Caco-2 (cell line): ENCODE results near the gene PCBP3. TPM values are rescaled to one million over a fixed set of nuclear protein-coding genes. Genes with fewer than 3 reads are reported as not detected.

ENCODE experiments used
- BruUV-seq: library from RNA; stranded (reverse); fragments of 400-500 nt; replicated peaks from 2 replicates; lab custom pipeline; 2021; lab: Mats Ljungman, UMichigan
- CTCF ChIA-PET: fragments of 300-600 bp; sonication (Branson Sonifier 250); formaldehyde crosslinking; loops from one replicate; lab custom pipeline; 2022; ENCODE audit warnings: antibody characterized with exemption; lab: Charles Lee
- POLR2A ChIA-PET: fragments of 300-600 bp; sonication (Branson Sonifier 250); formaldehyde crosslinking; loops from one replicate; lab custom pipeline; 2022; ENCODE audit warnings: antibody characterized with exemption; lab: Charles Lee
- DNase-seq, 2 experiments: peaks; one replicate each; pipeline versions ENCODE4 v3.0.0 to v3.0.0-alpha.2; 2020 to 2022
- H3K27me3 ChIP-seq: replicated peaks from 2 replicates; pipeline ENCODE4 v1.6.0; 2011; ENCODE audit warnings: low read length; ENCODE audit not compliant: control insufficient read depth, insufficient read depth
- H3K36me3 ChIP-seq: 2 replicates; pipeline ENCODE4 v1.5.1; 2011; ENCODE audit warnings: low read length; ENCODE audit not compliant: control insufficient read depth, insufficient read depth
- H3K4me1 ChIP-seq: fragments of 250-450 bp; sonication (Bioruptor Pico); 2 replicates; pipeline ENCODE4 v1.5.1; 2020; ENCODE audit warnings: mild to moderate bottlenecking
- H3K4me3 ChIP-seq: 2 replicates; pipeline ENCODE4 v1.5.1; 2011; ENCODE audit warnings: low read depth, mild to moderate bottlenecking, control low read depth, low read length
- H3K9me3 ChIP-seq: fragments of 250-450 bp; sonication (Bioruptor Pico); 2 replicates; pipeline ENCODE4 v1.5.1; 2020; ENCODE audit warnings: mild to moderate bottlenecking, moderate library complexity
- H3K27ac Mint-ChIP-seq: one replicate; pipeline ENCODE4 v1.8.0; 2022; ENCODE audit warnings: mixed read lengths; ENCODE audit not compliant: unreplicated experiment
- H3K27me3 Mint-ChIP-seq: one replicate; pipeline ENCODE4 v1.8.0; 2022; ENCODE audit warnings: mixed read lengths; ENCODE audit not compliant: insufficient read depth, unreplicated experiment
- H3K36me3 Mint-ChIP-seq: one replicate; pipeline ENCODE4 v1.8.0; 2022; ENCODE audit warnings: mild to moderate bottlenecking, mixed read lengths; ENCODE audit not compliant: insufficient read depth, unreplicated experiment
- H3K4me1 Mint-ChIP-seq: one replicate; pipeline ENCODE4 v1.8.0; 2022; ENCODE audit warnings: low read depth, mixed read lengths; ENCODE audit not compliant: unreplicated experiment
- H3K4me3 Mint-ChIP-seq: one replicate; pipeline ENCODE4 v1.8.0; 2022; ENCODE audit warnings: mild to moderate bottlenecking, moderate library complexity, mixed read lengths; ENCODE audit not compliant: unreplicated experiment
- H3K9me3 Mint-ChIP-seq: one replicate; pipeline ENCODE4 v1.8.0; 2022; ENCODE audit warnings: mixed read lengths; ENCODE audit not compliant: unreplicated experiment
- intact Hi-C: fragments of 100-400 bp; cut with micrococcal nuclease; formaldehyde crosslinking; loops from one replicate; pipeline ENCODE4 v1.10.0; 2022; ENCODE audit not compliant: unreplicated experiment
- total RNA-seq: library from RNA; stranded (reverse); gene quantifications from 2 replicates; pipeline ENCODE4 v1.2.3, GENCODE V29; 2022
- TF ChIP-seq, protein P1 (sequence below), 2 experiments: fragments of 200-600 bp in 1 of 2; IDR thresholded peaks; 1 replicate in 1 of 2; 2 replicates in 1 of 2; pipeline versions ENCODE4 v1.5.1 to v1.8.0; 2011 to 2022; ENCODE audit warnings: antibody characterized with exemption in 1 of 2, control low read depth in 1 of 2, inconsistent platforms in 1 of 2, low read depth in 1 of 2, low read length in 1 of 2, mild to moderate bottlenecking in 1 of 2, moderate library complexity in 1 of 2; ENCODE audit not compliant: insufficient read depth in 1 of 2, severe bottlenecking in 1 of 2, unreplicated experiment in 1 of 2

Gene PCBP3
- total RNA-seq, 1 experiment from 2014 or later, result 0.75 TPM

GRCh38 chr21:45595574-45596295 is 47.8 kb upstream of the PCBP3 start:
- H3K27me3 ChIP-seq, result no peaks in the 10 kb centered on the region
- Mint-ChIP-seq H3K36me3 (no peaks in the 10 kb centered on the region), H3K4me1 (no peaks in the 10 kb centered on the region), H3K9me3 (peaks cover 9% of the 10 kb centered on the region), H3K27me3 (peaks cover 14% of the 10 kb centered on the region), H3K27ac (no peak overlapping the region), H3K4me3 (no peak overlapping the region)
- intact Hi-C loops, result loop anchor here (1.0 kb wide), 2 partner anchors 39 to 225 kb away; no protein-coding TSS in a partner anchor
- BruUV-seq, result no TSS peak
- ChIA-PET POLR2A (no interaction called here), CTCF (interaction anchor here (0.8 to 4.1 kb wide), 4 partner anchors 22 to 225 kb away, joined by 3 to 52 read pairs (median 5); no protein-coding TSS in a partner anchor)
- no peak overlapping the region for H3K4me3 ChIP-seq
- DNase-seq, result peak in 1 of 2 experiments; percentile 17
- TF ChIP-seq, protein P1, sequence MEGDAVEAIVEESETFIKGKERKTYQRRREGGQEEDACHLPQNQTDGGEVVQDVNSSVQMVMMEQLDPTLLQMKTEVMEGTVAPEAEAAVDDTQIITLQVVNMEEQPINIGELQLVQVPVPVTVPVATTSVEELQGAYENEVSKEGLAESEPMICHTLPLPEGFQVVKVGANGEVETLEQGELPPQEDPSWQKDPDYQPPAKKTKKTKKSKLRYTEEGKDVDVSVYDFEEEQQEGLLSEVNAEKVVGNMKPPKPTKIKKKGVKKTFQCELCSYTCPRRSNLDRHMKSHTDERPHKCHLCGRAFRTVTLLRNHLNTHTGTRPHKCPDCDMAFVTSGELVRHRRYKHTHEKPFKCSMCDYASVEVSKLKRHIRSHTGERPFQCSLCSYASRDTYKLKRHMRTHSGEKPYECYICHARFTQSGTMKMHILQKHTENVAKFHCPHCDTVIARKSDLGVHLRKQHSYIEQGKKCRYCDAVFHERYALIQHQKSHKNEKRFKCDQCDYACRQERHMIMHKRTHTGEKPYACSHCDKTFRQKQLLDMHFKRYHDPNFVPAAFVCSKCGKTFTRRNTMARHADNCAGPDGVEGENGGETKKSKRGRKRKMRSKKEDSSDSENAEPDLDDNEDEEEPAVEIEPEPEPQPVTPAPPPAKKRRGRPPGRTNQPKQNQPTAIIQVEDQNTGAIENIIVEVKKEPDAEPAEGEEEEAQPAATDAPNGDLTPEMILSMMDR (IDR thresholded peaks at IDR 0.05; ENCODE audit: insufficient read depth in 1 of 2, low read depth in 1 of 2, low read length in 1 of 2, severe bottlenecking in 1 of 2, unreplicated experiment in 1 of 2), result no peak
- no peaks in the 10 kb centered on the region for H3K36me3 ChIP-seq
- no peaks in the 10 kb centered on the region for H3K9me3 ChIP-seq
- H3K4me1 ChIP-seq, result no peaks in the 10 kb centered on the region

DNA sequence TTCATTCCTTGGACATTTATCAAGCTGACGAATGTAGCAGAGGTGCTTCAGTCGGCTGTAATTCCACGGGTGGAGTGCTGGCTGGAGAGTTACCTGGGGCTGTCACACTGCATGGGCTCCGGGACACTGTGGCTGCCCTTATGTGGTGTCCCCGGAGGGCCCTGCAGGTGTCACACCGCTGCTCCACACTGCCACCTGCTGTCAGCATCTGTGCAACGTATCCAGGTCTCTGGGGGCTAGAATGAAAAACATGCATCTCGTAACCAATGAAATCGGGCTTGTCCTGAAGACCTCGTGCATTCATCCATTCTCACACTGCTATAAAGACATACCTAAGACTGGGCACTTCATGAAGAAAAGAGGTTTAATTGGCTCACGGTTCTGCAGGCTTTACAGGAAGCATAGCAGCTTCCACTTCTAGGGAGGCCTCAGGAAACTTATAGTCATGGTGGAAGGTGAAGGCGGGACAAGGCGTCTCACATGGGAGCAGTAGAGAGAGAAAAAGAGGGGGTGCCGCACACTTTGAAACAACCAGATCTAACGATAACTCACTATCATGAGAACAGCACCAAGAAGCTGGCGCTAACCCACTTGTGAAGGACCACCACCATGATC is 46.7 kb upstream of the PCBP3 start:
- H3K9me3 Mint-ChIP-seq, result peaks cover 9% of the 10 kb centered on the region
- BruUV-seq, result no TSS peak
- H3K36me3 Mint-ChIP-seq, result no peaks in the 10 kb centered on the region
- peaks cover 14% of the 10 kb centered on the region for H3K27me3 Mint-ChIP-seq
- H3K4me3 Mint-ChIP-seq, result no peak overlapping the region
- peak; percentile 73 to 80 for DNase-seq
- Histone ChIP-seq H3K4me3 (no peak overlapping the region), H3K4me1 (no peaks in the 10 kb centered on the region), H3K36me3 (no peaks in the 10 kb centered on the region), H3K27me3 (no peaks in the 10 kb centered on the region), H3K9me3 (no peaks in the 10 kb centered on the region)
- intact Hi-C loops, result loop anchor here (1.0 kb wide), 2 partner anchors 41 to 223 kb away; no protein-coding TSS in a partner anchor
- H3K27ac Mint-ChIP-seq, result no peak overlapping the region
- no peaks in the 10 kb centered on the region for H3K4me1 Mint-ChIP-seq
- ChIA-PET CTCF (interaction anchor here (0.5 to 4.1 kb wide), 5 partner anchors 21 to 282 kb away, joined by 3 to 52 read pairs (median 3); no protein-coding TSS in a partner anchor), POLR2A (no interaction called here)
- TF ChIP-seq, protein P1 (IDR thresholded peaks at IDR 0.05; ENCODE audit: insufficient read depth in 1 of 2, low read depth in 1 of 2, low read length in 1 of 2, severe bottlenecking in 1 of 2, unreplicated experiment in 1 of 2), result peak; percentile 80 to 89

DNA sequence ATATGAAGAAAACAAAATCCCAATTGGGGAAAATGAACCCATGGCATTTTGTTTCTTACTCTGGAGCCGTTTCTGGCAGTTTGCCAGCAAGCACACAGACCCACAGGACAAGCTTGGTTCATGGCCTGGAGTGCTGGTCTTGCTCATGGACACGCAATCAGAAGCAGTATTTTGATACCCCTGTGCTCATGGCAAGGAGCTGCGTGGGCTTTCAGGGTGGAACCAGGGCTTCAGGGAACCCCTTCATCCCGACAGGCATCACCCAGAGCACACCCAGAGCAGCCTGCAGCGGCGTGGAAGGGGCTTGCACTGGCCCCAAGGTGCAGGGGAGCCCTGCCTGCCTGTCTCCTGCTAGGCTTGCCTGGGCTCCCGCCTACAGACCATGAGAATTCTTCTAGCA is 45.4 kb upstream of the PCBP3 start:
- TF ChIP-seq, protein P1 (IDR thresholded peaks at IDR 0.05; ENCODE audit: insufficient read depth in 1 of 2, low read depth in 1 of 2, low read length in 1 of 2, severe bottlenecking in 1 of 2, unreplicated experiment in 1 of 2), result no peak
- Mint-ChIP-seq H3K36me3 (no peaks in the 10 kb centered on the region), H3K27ac (no peak overlapping the region), H3K4me3 (no peak overlapping the region), H3K27me3 (peaks cover 14% of the 10 kb centered on the region), H3K4me1 (no peaks in the 10 kb centered on the region), H3K9me3 (peaks cover 22% of the 10 kb centered on the region)
- DNase-seq, result peak in 1 of 2 experiments; percentile 17
- Histone ChIP-seq H3K36me3 (no peaks in the 10 kb centered on the region), H3K4me1 (no peaks in the 10 kb centered on the region), H3K9me3 (0 out of 2 replicates have a peak, but pooled peaks cover 7% of the 10 kb centered on the region), H3K4me3 (no peak overlapping the region), H3K27me3 (no peaks in the 10 kb centered on the region)
- POLR2A ChIA-PET, result no interaction called here
- intact Hi-C loops, result no loop called here
- CTCF ChIA-PET, result interaction anchor here (0.6 to 4.1 kb wide), 2 partner anchors 20 to 42 kb away, joined by 7 to 52 read pairs; no protein-coding TSS in a partner anchor
- BruUV-seq, result no TSS peak
